ENCODE data around the gene HSPA1A.

HSPA1A gene

GRCh38 chr6:31864818-31865204 is 49.5 kb downstream of the HSPA1A start:
- TF ChIP-seq CTCF (IDR thresholded peaks at IDR 0.05), result no peak

- TF ChIP-seq CTCF (IDR thresholded peaks at IDR 0.05), result no peak
Observed at GRCh38 chr6:31865205-31866118, 50.1 kb downstream of the HSPA1A start.
